Fibroblast of lung (primary cell): Measurements from ENCODE around the gene KCNIP4.

Source experiments
- CTCF ChIP-seq, 2 donors: IDR thresholded peaks in 1 of 2; conservative IDR thresholded peaks in 1 of 2; 1 replicate in 1 of 2; 2 replicates in 1 of 2; pipeline ENCODE4 v1.5.1; 2011 to 2012; ENCODE audit warnings: low read length in 2 of 2, control low read depth in 1 of 2, inconsistent platforms in 1 of 2, low read depth in 1 of 2, mild to moderate bottlenecking in 1 of 2
- EZH2 ChIP-seq: IDR thresholded peaks from 2 replicates; pipeline ENCODE4 v1.5.1; 2012; ENCODE audit warnings: low read length, control low read depth, mild to moderate bottlenecking; ENCODE audit errors: missing control alignments

GRCh38 chr4:20760053-20760452, 1188.5 kb downstream of the KCNIP4 start:
- TF ChIP-seq CTCF (conservative IDR thresholded peaks at IDR 0.05 in 1 of 2, IDR thresholded peaks at IDR 0.05 in 1 of 2; ENCODE audit: low read depth in 1 of 2, low read length in 2 of 2): peak in 1 of 2 donors; percentile 12
- TF ChIP-seq EZH2: no peak
